ENCODE results near the gene MRPL1. TPM values are rescaled to one million over a fixed set of nuclear protein-coding genes. Genes with fewer than 3 reads are reported as not detected.

Gene MRPL1
- total and polyA plus RNA-seq, 2 donors (not counting 3 experiments of a cell fraction or from before 2014, with no cell fraction given): 11.5 to 42.9 TPM

DNA sequence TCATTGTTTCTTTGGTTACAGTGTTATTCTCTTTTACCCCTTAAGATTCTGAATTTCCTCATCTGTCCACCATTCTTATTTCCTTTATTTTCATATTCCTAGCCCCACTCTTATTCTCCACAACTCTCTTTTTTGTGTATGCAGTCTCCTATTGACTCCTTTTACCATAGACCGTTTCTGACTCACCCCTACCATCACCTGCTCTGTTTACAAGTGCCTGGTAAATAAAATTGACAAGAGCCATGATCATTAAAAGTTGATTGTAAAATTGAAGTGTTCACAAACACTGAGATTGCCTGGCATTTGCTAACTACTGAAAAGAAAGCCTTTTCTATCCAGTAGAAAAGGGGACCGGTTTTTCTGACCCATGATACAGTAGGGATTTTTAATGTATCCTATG lies 54.4 kb downstream of the MRPL1 start:
- POLR2A ChIA-PET: no interaction called here
- CTCF ChIA-PET: interaction anchor here (1.4 kb wide), 1 partner anchor 10 kb away, joined by 3 read pairs; no protein-coding TSS in a partner anchor
- dilution Hi-C loops (cut with MboI; ENCODE audit: extremely low pct_ligation_motif_present, low sequenced_read_pairs): no loop called here

More for the DNA sequence above, 54.4 kb downstream of the MRPL1 start:
- Histone ChIP-seq H3K79me2 (ENCODE audit: control insufficient read depth, insufficient read depth, low read length) (peaks cover 3% of the 10 kb centered on the region), H3K9me1 (replicated peaks; ENCODE audit: control insufficient read depth, extremely low read depth, insufficient read depth, low read length) (no peaks in the 10 kb centered on the region), H3K27ac (ENCODE audit: insufficient read depth, low read depth, low read length) (peak overlapping the region; percentile 31), H3K9ac (replicated peaks; ENCODE audit: extremely low read depth, insufficient read depth, low read length) (no peak overlapping the region), H3K36me3 (ENCODE audit: control insufficient read depth in 2 of 2, extremely low read depth in 1 of 2, insufficient read depth in 2 of 2, low read length in 2 of 2) (peaks cover 0 to 2% of the 10 kb centered on the region in 2 experiments), H4K20me1 (replicated peaks; ENCODE audit: control insufficient read depth, extremely low read depth, insufficient read depth, low read length) (no peaks in the 10 kb centered on the region), H3K27me3 (ENCODE audit: control insufficient read depth in 2 of 2, insufficient read depth in 2 of 2, low read length in 2 of 2) (no peaks in the 10 kb centered on the region), H2AFZ (ENCODE audit: low read depth, low read length) (no peak overlapping the region), H3K9me3 (replicated peaks; ENCODE audit: control insufficient read depth, insufficient read depth, low read length) (no peaks in the 10 kb centered on the region), H3K4me3 (replicated peaks in 1 of 3; ENCODE audit: insufficient read depth in 1 of 3, low read depth in 1 of 3, low read length in 3 of 3) (no peak overlapping the region), H3K4me1 (ENCODE audit: control insufficient read depth, extremely low read depth, insufficient read depth, low read length) (peaks cover 44% of the 10 kb centered on the region), H3K4me2 (ENCODE audit: insufficient read depth, low read length) (no peak overlapping the region)
- BruUV-seq (replicated peaks): no TSS peak
- TF ChIP-seq POLR2AphosphoS5 (IDR thresholded peaks at IDR 0.05; ENCODE audit: insufficient read depth, low read depth, low read length) (no peak), FOS (IDR thresholded peaks at IDR 0.05; ENCODE audit: borderline replicate concordance, insufficient read depth, low read length) (no peak), EZH2 (IDR thresholded peaks at IDR 0.05; ENCODE audit: borderline replicate concordance, low read depth, low read length, severe bottlenecking) (no peak), JUN (IDR thresholded peaks at IDR 0.05; ENCODE audit: borderline replicate concordance, insufficient read depth, insufficient read length, low read depth) (no peak), MYC (IDR thresholded peaks at IDR 0.05; ENCODE audit: low read depth, low read length) (no peak), GATA2 (IDR thresholded peaks at IDR 0.05; ENCODE audit: insufficient read depth, insufficient read length, low read depth, low read length) (no peak), POLR2A (IDR thresholded peaks at IDR 0.05; ENCODE audit: low read depth, low read length) (no peak)
- TF ChIP-seq, protein P1, sequence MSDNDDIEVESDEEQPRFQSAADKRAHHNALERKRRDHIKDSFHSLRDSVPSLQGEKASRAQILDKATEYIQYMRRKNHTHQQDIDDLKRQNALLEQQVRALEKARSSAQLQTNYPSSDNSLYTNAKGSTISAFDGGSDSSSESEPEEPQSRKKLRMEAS (IDR thresholded peaks at IDR 0.05; ENCODE audit: insufficient read depth, insufficient read length): no peak
- TF ChIP-seq, protein P2, sequence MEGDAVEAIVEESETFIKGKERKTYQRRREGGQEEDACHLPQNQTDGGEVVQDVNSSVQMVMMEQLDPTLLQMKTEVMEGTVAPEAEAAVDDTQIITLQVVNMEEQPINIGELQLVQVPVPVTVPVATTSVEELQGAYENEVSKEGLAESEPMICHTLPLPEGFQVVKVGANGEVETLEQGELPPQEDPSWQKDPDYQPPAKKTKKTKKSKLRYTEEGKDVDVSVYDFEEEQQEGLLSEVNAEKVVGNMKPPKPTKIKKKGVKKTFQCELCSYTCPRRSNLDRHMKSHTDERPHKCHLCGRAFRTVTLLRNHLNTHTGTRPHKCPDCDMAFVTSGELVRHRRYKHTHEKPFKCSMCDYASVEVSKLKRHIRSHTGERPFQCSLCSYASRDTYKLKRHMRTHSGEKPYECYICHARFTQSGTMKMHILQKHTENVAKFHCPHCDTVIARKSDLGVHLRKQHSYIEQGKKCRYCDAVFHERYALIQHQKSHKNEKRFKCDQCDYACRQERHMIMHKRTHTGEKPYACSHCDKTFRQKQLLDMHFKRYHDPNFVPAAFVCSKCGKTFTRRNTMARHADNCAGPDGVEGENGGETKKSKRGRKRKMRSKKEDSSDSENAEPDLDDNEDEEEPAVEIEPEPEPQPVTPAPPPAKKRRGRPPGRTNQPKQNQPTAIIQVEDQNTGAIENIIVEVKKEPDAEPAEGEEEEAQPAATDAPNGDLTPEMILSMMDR (IDR thresholded peaks at IDR 0.05; ENCODE audit: extremely low read depth in 1 of 2, insufficient read depth in 1 of 2, low read depth in 1 of 2, low read length in 2 of 2): no peak
- intact Hi-C loops (cut with micrococcal nuclease): no loop called here
- FAIRE-seq: no peak
- DNase-seq (ENCODE audit: low read depth, low spot score): no peak

Measured in endothelial cell of umbilical vein (primary cell).